Heart right ventricle (tissue), 16 donors: ENCODE data around the gene COL8A2. TPM values are rescaled to one million over a fixed set of nuclear protein-coding genes. Genes with fewer than 3 reads are reported as not detected.

Experiments
- ATAC-seq, 8 donors: fragments of 200-7000 bp; cut with Tn5 transposase; one replicate each; pipeline ENCODE4 v1.9.1; 2020; ENCODE audit warnings: mild to moderate bottlenecking in 8 of 8, moderate library complexity in 8 of 8, moderate number of reproducible peaks in 1 of 8
- DNase-seq, 2 donors: peaks; one replicate each; pipeline ENCODE4 v3.0.0-alpha.2; 2020
- H3K27ac ChIP-seq, 10 donors: fragments of 200-600 bp; sonication (generic) in 2 of 10; one replicate each; pipeline versions ENCODE4 v1.5.0 to v1.8.0; 2020 to 2022; ENCODE audit warnings: mild to moderate bottlenecking in 3 of 10
- H3K27me3 ChIP-seq, 7 donors: fragments of 200-600 bp; one replicate each; pipeline ENCODE4 v1.8.0; 2021 to 2022; ENCODE audit warnings: mild to moderate bottlenecking in 2 of 7
- H3K36me3 ChIP-seq, 9 donors: fragments of 200-600 bp; sonication (generic) in 1 of 9; one replicate each; pipeline versions ENCODE4 v1.5.0 to v1.8.0; 2020 to 2022; ENCODE audit warnings: mild to moderate bottlenecking in 2 of 9
- H3K4me1 ChIP-seq, 9 donors: fragments of 200-600 bp; sonication (generic) in 1 of 9; one replicate each; pipeline versions ENCODE4 v1.5.0 to v1.8.0; 2020 to 2022; ENCODE audit warnings: mild to moderate bottlenecking in 4 of 9
- H3K4me3 ChIP-seq, 10 donors: fragments of 200-600 bp; sonication (generic) in 2 of 10; one replicate each; pipeline versions ENCODE4 v1.5.0 to v1.8.0; 2020 to 2022; ENCODE audit warnings: mild to moderate bottlenecking in 7 of 10, moderate library complexity in 2 of 10
- H3K9me3 ChIP-seq, 11 donors: fragments of 200-600 bp in 10 of 11; sonication (generic) in 2 of 11; one replicate each; pipeline versions ENCODE4 v1.5.0 to v1.8.0; 2013 to 2022; ENCODE audit warnings: mild to moderate bottlenecking in 2 of 11, control low read depth in 1 of 11, moderate library complexity in 1 of 11
- WGBS, 2 donors: extraction: QIAGEN DNeasy Blood & Tissue Kit; methylation state at CpG; one replicate each; pipeline ENCODE4 v1.1.7; 2013; ENCODE audit warnings: inconsistent platforms in 1 of 2; 5-methylcytosine and 5-hydroxymethylcytosine counted together
- intact Hi-C, 10 donors: fragments of 100-400 bp; cut with DNase I; formaldehyde crosslinking; loops; one replicate each; pipeline versions ENCODE4 v1.11.1 to v1.14.2; 2022
- polyA plus RNA-seq, 2 donors: library from polyadenylated mRNA; stranded (reverse); fragments of 200-250 nt; gene quantifications; one replicate each; pipeline ENCODE4 v1.2.3, GENCODE V29; 2013
- total RNA-seq, 10 donors: library from RNA; stranded (reverse); fragmentation: NEBNext Ultra II Directional in 3 of 10; extraction: Animal tissue kit (Norgen Biotek cat#: 25700) in 3 of 10; gene quantifications; one replicate each; pipeline versions ENCODE4 v1.2.1 to v1.2.4, GENCODE V29; 2021 to 2023
- TF ChIP-seq, protein P1 (sequence below), 9 donors: fragments of 200-600 bp; sonication (generic) in 2 of 9; IDR thresholded peaks; one replicate each; pipeline versions ENCODE4 v1.5.0 to v1.8.0; 2021 to 2022; ENCODE audit warnings: antibody characterized with exemption in 9 of 9, mild to moderate bottlenecking in 5 of 9, moderate library complexity in 1 of 9
- donor health status: Arrhythmogenic right ventricular cardiomyopathy.
- donor health status: ischemic (EF 13 %, LVEDD 7.1; RV severe dilation, severe dysfunction).
- donor health status: healthy with polysubstance abuse.
- donor health status: DM: no; HTN: yes; CAD: no.
- donor health status: DM: no; HTN: no; CAD: no.
- donor health status: ischemic (EF 25% LVEDD 6.9; RV normal size, moderate dysfunction).
- donor health status: ischemic (EF 25% LVEDD 5.7; RV mildly dilated, moderate dysfunction).
- donor health status: healthy.
- donor health status: DM: yes; HTN: yes; CAD: no.
- donor health status: Ischemic cardiomyopathy.
- donor health status: ischemic (EF 35%, LVEDD 5.7; RV mildly dilated, moderate dysfunction).
- donor health status: nonischemic (EF 11% LVEDD 7.7; RV severe dilation, severe dysfunction).
- donor health status: DM: yes; HTN: yes; CAD: no.
- donor health status: PGD.
- donor health status: ischemic (EF 29% LVEDD 5.4; RV normal size, mild dysfunction).
- donor health status: nonischemic (EF 23%, LVEDD 6.1; RV moderate dilation, normal function).

Gene COL8A2
- total and polyA plus RNA-seq, 12 donors, result 0.53 to 2.0 (median 0.73) TPM

DNA sequence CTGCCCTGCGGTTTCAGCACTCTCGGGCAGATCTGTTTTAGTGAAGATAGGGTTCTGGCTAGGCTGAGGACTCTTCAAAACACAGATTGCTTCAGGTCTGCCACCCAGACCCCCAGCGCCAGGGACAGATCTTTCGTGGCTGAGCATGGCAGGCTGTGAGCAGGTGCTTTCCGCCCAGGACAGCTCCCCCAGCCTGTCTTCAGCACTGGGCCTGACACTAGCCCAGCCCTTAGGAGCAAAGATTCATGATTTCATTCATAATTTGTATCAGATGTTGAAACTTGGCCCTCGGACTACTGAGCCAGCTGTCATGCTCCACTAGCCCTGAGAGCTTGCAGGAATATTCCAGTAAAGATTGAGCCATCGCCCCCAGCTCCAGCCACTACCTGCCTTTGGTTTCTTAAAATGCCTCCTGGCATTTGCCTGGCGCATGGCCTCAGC, 30.4 kb downstream of the COL8A2 start:
- ATAC-seq (no peak), DNase-seq (no peak)
- peak overlapping the region in 3 of 10 donors; percentile 22 to 51 (median 29) for H3K27ac ChIP-seq
- intact Hi-C loops, result loop anchor here in 8 of 10 donors (1.0 to 10.0 kb wide), 10 partner anchors 36 to 330 kb away; no protein-coding TSS in a partner anchor
- TF ChIP-seq, protein P1, sequence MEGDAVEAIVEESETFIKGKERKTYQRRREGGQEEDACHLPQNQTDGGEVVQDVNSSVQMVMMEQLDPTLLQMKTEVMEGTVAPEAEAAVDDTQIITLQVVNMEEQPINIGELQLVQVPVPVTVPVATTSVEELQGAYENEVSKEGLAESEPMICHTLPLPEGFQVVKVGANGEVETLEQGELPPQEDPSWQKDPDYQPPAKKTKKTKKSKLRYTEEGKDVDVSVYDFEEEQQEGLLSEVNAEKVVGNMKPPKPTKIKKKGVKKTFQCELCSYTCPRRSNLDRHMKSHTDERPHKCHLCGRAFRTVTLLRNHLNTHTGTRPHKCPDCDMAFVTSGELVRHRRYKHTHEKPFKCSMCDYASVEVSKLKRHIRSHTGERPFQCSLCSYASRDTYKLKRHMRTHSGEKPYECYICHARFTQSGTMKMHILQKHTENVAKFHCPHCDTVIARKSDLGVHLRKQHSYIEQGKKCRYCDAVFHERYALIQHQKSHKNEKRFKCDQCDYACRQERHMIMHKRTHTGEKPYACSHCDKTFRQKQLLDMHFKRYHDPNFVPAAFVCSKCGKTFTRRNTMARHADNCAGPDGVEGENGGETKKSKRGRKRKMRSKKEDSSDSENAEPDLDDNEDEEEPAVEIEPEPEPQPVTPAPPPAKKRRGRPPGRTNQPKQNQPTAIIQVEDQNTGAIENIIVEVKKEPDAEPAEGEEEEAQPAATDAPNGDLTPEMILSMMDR (IDR thresholded peaks at IDR 0.05), result no peak
- 81 to 85% methylated on average over 8 of the region's 8 CpGs for WGBS, 2 donors
- H3K9me3 ChIP-seq, result no peaks in the 10 kb centered on the region
- peaks cover 3 to 60% (median 49%) of the 10 kb centered on the region in 9 donors for H3K4me1 ChIP-seq
- H3K27me3 ChIP-seq, result no peaks in the 10 kb centered on the region
- H3K4me3 ChIP-seq, result no peak overlapping the region
- H3K36me3 ChIP-seq, result peaks cover 0 to 69% (median 26%) of the 10 kb centered on the region in 9 donors

DNA sequence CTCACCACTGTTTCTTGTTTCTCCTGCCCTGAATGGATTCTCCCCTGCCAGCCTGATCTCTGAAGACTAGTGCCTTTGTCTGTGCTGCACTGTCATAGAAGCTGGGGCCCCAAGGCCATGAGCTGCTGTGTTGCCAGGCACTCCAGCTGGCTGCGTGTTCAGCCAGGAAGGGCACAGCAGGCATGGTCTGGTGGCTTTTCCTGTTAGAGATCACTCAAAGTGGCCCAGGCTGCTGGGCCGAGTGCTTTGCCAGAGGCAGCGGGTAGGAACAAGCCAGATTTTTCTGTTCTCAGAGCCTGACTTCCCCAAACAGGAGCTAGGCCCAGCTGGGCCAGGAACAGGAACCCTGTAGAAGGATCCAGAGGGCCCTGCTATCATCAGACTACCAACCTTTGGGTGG, 31.1 kb downstream of the COL8A2 start:
- 86 to 92% methylated on average over 3 of the region's 3 CpGs for WGBS, 2 donors
- H3K4me3 ChIP-seq, result no peak overlapping the region
- H3K9me3 ChIP-seq, result no peaks in the 10 kb centered on the region
- intact Hi-C loops, result loop anchor here in 5 of 10 donors (1.0 to 10.0 kb wide), 5 partner anchors 36 to 331 kb away; no protein-coding TSS in a partner anchor
- ATAC-seq (peak in 4 of 8 donors; percentile 15 to 58 (median 26)), DNase-seq (no peak)
- TF ChIP-seq, protein P1 (IDR thresholded peaks at IDR 0.05), result no peak
- peaks cover 0 to 69% (median 26%) of the 10 kb centered on the region in 9 donors for H3K36me3 ChIP-seq
- peak overlapping the region in 6 of 10 donors; percentile 5 to 51 (median 32) for H3K27ac ChIP-seq
- peaks cover 3 to 62% (median 53%) of the 10 kb centered on the region in 9 donors for H3K4me1 ChIP-seq
- no peaks in the 10 kb centered on the region for H3K27me3 ChIP-seq

DNA sequence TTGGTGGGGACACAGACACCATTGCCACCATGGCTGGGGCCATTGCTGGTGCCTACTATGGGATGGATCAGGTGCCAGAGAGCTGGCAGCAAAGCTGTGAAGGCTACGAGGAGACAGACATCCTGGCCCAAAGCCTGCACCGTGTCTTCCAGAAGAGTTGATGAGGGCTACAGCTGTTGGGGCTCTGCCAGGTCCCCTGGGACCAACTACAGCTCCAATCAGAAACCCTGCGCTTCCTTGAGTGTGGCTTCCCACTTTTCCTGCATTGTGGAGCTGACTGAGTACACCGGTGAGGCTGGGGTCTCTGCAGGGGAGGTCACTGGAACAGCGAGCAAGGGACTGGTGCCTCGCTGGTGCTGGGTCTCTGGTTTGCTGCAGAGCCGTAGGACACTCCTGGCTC, 31.8 kb downstream of the COL8A2 start:
- DNase-seq (no peak), ATAC-seq (no peak)
- TF ChIP-seq, protein P1 (IDR thresholded peaks at IDR 0.05), result no peak
- H3K36me3 ChIP-seq, result peaks cover 0 to 69% (median 26%) of the 10 kb centered on the region in 9 donors
- H3K27ac ChIP-seq, result peak overlapping the region in 4 of 10 donors; percentile 22 to 51 (median 37)
- 62 to 67% methylated on average over 7 of the region's 7 CpGs for WGBS, 2 donors
- no peaks in the 10 kb centered on the region for H3K9me3 ChIP-seq
- intact Hi-C loops, result loop anchor here in 4 of 10 donors (10.0 kb wide), 4 partner anchors 122 to 332 kb away; no protein-coding TSS in a partner anchor
- H3K4me3 ChIP-seq, result no peak overlapping the region
- H3K27me3 ChIP-seq, result no peaks in the 10 kb centered on the region
- H3K4me1 ChIP-seq, result peaks cover 3 to 66% (median 56%) of the 10 kb centered on the region in 9 donors

DNA sequence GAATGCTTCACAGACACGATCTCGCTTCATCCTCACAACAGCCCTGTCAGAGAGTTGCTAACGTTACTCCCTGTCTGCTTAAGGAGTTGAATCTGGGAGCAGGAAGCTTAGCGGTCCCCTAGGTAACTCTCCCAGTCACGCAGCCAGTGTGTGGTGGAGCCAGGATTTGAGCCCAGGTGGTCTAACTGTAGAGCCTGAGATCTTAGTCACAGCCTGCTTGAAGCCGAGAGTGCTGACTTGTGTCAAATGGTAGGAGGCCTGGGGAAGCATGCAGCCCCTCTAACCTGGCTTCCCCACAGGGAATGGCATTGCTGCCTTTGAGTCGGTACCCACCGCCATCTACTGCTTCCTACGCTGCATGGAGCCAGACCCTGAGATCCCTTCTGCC, 32.2 kb downstream of the COL8A2 start:
- no peak overlapping the region for H3K4me3 ChIP-seq
- intact Hi-C loops, result loop anchor here in 4 of 10 donors (10.0 kb wide), 4 partner anchors 122 to 332 kb away; no protein-coding TSS in a partner anchor
- 92 to 94% methylated on average over 9 of the region's 9 CpGs for WGBS, 2 donors
- TF ChIP-seq, protein P1 (IDR thresholded peaks at IDR 0.05), result no peak
- no peak for DNase-seq
- no peaks in the 10 kb centered on the region for H3K9me3 ChIP-seq
- H3K4me1 ChIP-seq, result peaks cover 3 to 68% (median 59%) of the 10 kb centered on the region in 9 donors
- H3K36me3 ChIP-seq, result peaks cover 0 to 69% (median 26%) of the 10 kb centered on the region in 9 donors
- H3K27ac ChIP-seq, result peak overlapping the region in 1 of 10 donors; percentile 22
- no peak for ATAC-seq
- no peaks in the 10 kb centered on the region for H3K27me3 ChIP-seq
